CD4-positive, alpha-beta T cell treated with Interleukin-17A for 4 hours (primary cell): ENCODE data around the gene ZNF2.

Source experiments
- DNase-seq: peaks from one replicate; pipeline ENCODE4 v3.0.0-alpha.2; 2020; ENCODE audit warnings: mixed read lengths

Gene ZNF2

GRCh38 chr2:95165371-95166064 is at the start of gene ZNF2:
Gene ZNF2, plus strand, starts transcription at chr2:95165809. Its CDS starts 10,418 bp downstream, at chr2:95176227.
- peak; percentile 97 for DNase-seq

GRCh38 chr2:95121093-95121406 is 44.6 kb upstream of the ZNF2 start:
- no peak for DNase-seq

- peak; percentile 92 for DNase-seq
Observed at GRCh38 chr2:95121407-95122196, 44.0 kb upstream of the ZNF2 start, which contains the start of gene MRPS5. Gene MRPS5, minus strand, starts transcription at chr2:95121808. Its CDS starts 17 bp downstream, at chr2:95121791.

GRCh38 chr2:95122197-95122551 is 43.4 kb upstream of the ZNF2 start:
- peak; percentile 7 for DNase-seq

- no peak for DNase-seq
Observed at GRCh38 chr2:95138702-95139101, 26.9 kb upstream of the ZNF2 start.

- DNase-seq, result no peak
Observed at GRCh38 chr2:95143838-95144237, 21.8 kb upstream of the ZNF2 start.

- DNase-seq, result no peak
Observed at GRCh38 chr2:95149397-95149984, 16.1 kb upstream of the ZNF2 start.

GRCh38 chr2:95158441-95158840 is 7.2 kb upstream of the ZNF2 start:
- DNase-seq, result no peak

- DNase-seq, result no peak
Observed at GRCh38 chr2:95158891-95159619, 6.6 kb upstream of the ZNF2 start.

- peak; percentile 85 for DNase-seq
Observed at GRCh38 chr2:95159690-95160449, 5.7 kb upstream of the ZNF2 start, which contains the start of gene ZNF514. Gene ZNF514, minus strand, starts transcription at chr2:95159848. Its CDS starts 6,595 bp downstream, at chr2:95153253.

- no peak for DNase-seq
Observed at GRCh38 chr2:95165030-95165370, 609 bp upstream of the ZNF2 start.

GRCh38 chr2:95166065-95166763 is 605 bp downstream of the ZNF2 start:
- no peak for DNase-seq

- DNase-seq, result no peak
Observed at GRCh38 chr2:95171902-95172301, 6.3 kb downstream of the ZNF2 start.

- no peak for DNase-seq
Observed at GRCh38 chr2:95174031-95174542, 8.5 kb downstream of the ZNF2 start.

GRCh38 chr2:95179451-95179850 is 13.8 kb downstream of the ZNF2 start:
- DNase-seq, result no peak

- no peak for DNase-seq
Observed at GRCh38 chr2:95181774-95182173, 16.2 kb downstream of the ZNF2 start.

GRCh38 chr2:95185197-95185596 is 19.6 kb downstream of the ZNF2 start:
- DNase-seq, result no peak

- DNase-seq, result no peak
Observed at GRCh38 chr2:95185973-95186372, 20.4 kb downstream of the ZNF2 start.

GRCh38 chr2:95192956-95193355 is 27.3 kb downstream of the ZNF2 start:
- peak; percentile 53 for DNase-seq

GRCh38 chr2:95203911-95204310 is 38.3 kb downstream of the ZNF2 start:
- DNase-seq, result no peak

GRCh38 chr2:95204396-95204795 is 38.8 kb downstream of the ZNF2 start:
- no peak for DNase-seq

- DNase-seq, result no peak
Observed at GRCh38 chr2:95206096-95206495, 40.5 kb downstream of the ZNF2 start.
